SK-N-SH (cell line): ENCODE results near the gene LRRC26.

ENCODE experiments used
- CTCF ChIP-seq: fragments of 200-600 bp; sonication (generic); IDR thresholded peaks from 2 replicates; pipeline ENCODE4 v1.6.1; 2017; ENCODE audit warnings: antibody characterized with exemption, mild to moderate bottlenecking, moderate library complexity
- ELF1 ChIP-seq: IDR thresholded peaks from 2 replicates; pipeline ENCODE4 v1.4.0; 2012
- FOXM1 ChIP-seq: IDR thresholded peaks from 2 replicates; pipeline ENCODE4 v1.4.0; 2012; ENCODE audit warnings: low read depth, mild to moderate bottlenecking
- POLR2AphosphoS5 ChIP-seq: IDR thresholded peaks from 2 replicates; pipeline ENCODE4 v1.6.1; 2012; ENCODE audit warnings: low read depth, low read length
- REST ChIP-seq: IDR thresholded peaks from 2 replicates; pipeline ENCODE4 v1.6.1; 2012; ENCODE audit warnings: mild to moderate bottlenecking, low read depth, low read length, moderate library complexity
- RXRA ChIP-seq: IDR thresholded peaks from 2 replicates; pipeline ENCODE4 v1.4.0; 2012; ENCODE audit warnings: low read depth, mild to moderate bottlenecking, borderline replicate concordance

- TF ChIP-seq CTCF (no peak), ELF1 (no peak), REST (no peak), POLR2AphosphoS5 (no peak), FOXM1 (no peak), RXRA (no peak)
These were observed 33.5 kb downstream of the LRRC26 start for GRCh38 chr9:137136261-137136880.
